Peyer's patch (tissue), 4 donors: ENCODE data around the gene PCDHA1. TPM values are rescaled to one million over a fixed set of nuclear protein-coding genes. Genes with fewer than 3 reads are reported as not detected.

Source experiments
- DNase-seq, 3 donors: peaks; one replicate each; pipeline ENCODE4 v3.0.0-alpha.2; 2017 to 2019
- H3K27ac ChIP-seq, 4 donors: fragments of 200-600 bp; sonication (generic); one replicate each; pipeline ENCODE4 v1.5.1; 2016 to 2019
- H3K27me3 ChIP-seq, 2 donors: fragments of 200-600 bp; sonication (generic); one replicate each; pipeline ENCODE4 v1.5.1; 2019
- H3K36me3 ChIP-seq, 3 donors: fragments of 200-600 bp; sonication (generic); one replicate each; pipeline ENCODE4 v1.5.1; 2016 to 2019
- H3K4me1 ChIP-seq, 4 donors: fragments of 200-600 bp; sonication (generic); one replicate each; pipeline ENCODE4 v1.5.1; 2016 to 2019
- H3K4me3 ChIP-seq, 4 donors: fragments of 200-600 bp; sonication (generic); 1 replicate in 3 of 4; 2 replicates in 1 of 4; pipeline ENCODE4 v1.5.1; 2016 to 2019; ENCODE audit warnings: mild to moderate bottlenecking in 1 of 4
- H3K9me3 ChIP-seq, 4 donors: fragments of 200-600 bp; sonication (generic); one replicate each; pipeline ENCODE4 v1.5.1; 2016 to 2019; ENCODE audit warnings: mild to moderate bottlenecking in 1 of 4
- POLR2A ChIP-seq, 2 donors: fragments of 450-650 bp; IDR thresholded peaks; one replicate each; pipeline ENCODE4 v1.5.1; 2017; ENCODE audit warnings: antibody characterized with exemption in 2 of 2, mild to moderate bottlenecking in 2 of 2, moderate library complexity in 2 of 2
- total RNA-seq, 4 donors: library from RNA; depleted of rRNA; stranded (reverse); fragments of >200 nt; gene quantifications; one replicate each; pipeline ENCODE4 v1.1.0, GENCODE V29; 2016
- TF ChIP-seq, protein P1 (sequence below), 6 experiments: fragments of 450-650 bp in 4 of 6; fragments of 200-600 bp in 2 of 6; sonication (generic) in 1 of 6; IDR thresholded peaks; one replicate each; pipeline ENCODE4 v1.5.1; 2017 to 2019; ENCODE audit warnings: antibody characterized with exemption in 6 of 6, mild to moderate bottlenecking in 3 of 6, moderate library complexity in 1 of 6

Gene PCDHA1
- total RNA-seq, 4 donors from 2014 or later: not detected

DNA sequence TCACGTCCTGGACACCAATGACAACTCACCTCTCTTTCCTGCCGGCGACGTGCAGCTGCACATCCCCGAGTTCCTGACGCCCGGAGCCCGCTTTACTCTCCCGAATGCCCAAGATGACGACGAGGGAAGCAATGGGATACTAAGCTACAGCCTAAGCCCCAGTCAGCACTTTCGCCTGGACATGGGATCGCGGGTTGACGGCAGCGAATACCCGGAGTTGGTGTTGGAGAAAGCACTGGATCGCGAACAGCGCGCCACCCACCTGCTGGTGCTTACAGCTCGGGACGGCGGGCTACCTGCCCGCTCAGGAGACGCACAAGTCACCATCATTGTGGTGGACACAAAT lies 141.3 kb downstream of the PCDHA1 start:
- H3K27me3 ChIP-seq: no peaks in the 10 kb centered on the region
- H3K9me3 ChIP-seq: peaks cover 0 to 4% (median 0%) of the 10 kb centered on the region in 4 donors
- H3K4me1 ChIP-seq: peaks cover 0 to 9% (median 0%) of the 10 kb centered on the region in 4 donors
- no peaks in the 10 kb centered on the region for H3K36me3 ChIP-seq
- peak overlapping the region; percentile 29 to 50 (median 37) for H3K4me3 ChIP-seq
- no peak for TF ChIP-seq POLR2A (IDR thresholded peaks at IDR 0.05)
- TF ChIP-seq, protein P1, sequence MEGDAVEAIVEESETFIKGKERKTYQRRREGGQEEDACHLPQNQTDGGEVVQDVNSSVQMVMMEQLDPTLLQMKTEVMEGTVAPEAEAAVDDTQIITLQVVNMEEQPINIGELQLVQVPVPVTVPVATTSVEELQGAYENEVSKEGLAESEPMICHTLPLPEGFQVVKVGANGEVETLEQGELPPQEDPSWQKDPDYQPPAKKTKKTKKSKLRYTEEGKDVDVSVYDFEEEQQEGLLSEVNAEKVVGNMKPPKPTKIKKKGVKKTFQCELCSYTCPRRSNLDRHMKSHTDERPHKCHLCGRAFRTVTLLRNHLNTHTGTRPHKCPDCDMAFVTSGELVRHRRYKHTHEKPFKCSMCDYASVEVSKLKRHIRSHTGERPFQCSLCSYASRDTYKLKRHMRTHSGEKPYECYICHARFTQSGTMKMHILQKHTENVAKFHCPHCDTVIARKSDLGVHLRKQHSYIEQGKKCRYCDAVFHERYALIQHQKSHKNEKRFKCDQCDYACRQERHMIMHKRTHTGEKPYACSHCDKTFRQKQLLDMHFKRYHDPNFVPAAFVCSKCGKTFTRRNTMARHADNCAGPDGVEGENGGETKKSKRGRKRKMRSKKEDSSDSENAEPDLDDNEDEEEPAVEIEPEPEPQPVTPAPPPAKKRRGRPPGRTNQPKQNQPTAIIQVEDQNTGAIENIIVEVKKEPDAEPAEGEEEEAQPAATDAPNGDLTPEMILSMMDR (IDR thresholded peaks at IDR 0.05): no peak
- H3K27ac ChIP-seq: peak overlapping the region in 1 of 4 donors; percentile 9
- no peak for DNase-seq

- H3K9me3 ChIP-seq: no peaks in the 10 kb centered on the region
Observed at GRCh38 chr5:140934964-140935606, 149.1 kb downstream of the PCDHA1 start.

DNA sequence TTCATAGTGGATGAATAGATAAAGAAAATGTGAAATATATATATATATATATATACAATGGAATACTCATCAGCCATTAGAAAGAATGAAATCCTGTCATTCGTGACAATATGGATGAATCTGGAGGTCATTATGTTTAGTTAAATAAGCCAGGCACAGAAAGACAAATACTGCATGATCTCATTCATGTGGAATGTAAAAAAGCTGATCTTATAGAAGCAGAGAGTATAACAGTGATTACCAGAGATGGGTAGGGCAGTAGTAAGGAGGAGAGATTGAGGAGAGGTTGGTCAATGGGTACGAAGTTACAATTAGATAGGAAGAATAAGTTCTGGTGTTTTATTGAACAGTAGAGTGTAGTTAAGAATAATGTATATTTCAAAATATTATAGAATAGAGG lies 160.6 kb downstream of the PCDHA1 start:
- H3K9me3 ChIP-seq: no peaks in the 10 kb centered on the region
- DNase-seq: no peak
- no peak for TF ChIP-seq POLR2A (IDR thresholded peaks at IDR 0.05)
- TF ChIP-seq, protein P1 (IDR thresholded peaks at IDR 0.05): no peak
- H3K27ac ChIP-seq: no peak overlapping the region
- no peak overlapping the region for H3K4me3 ChIP-seq
- H3K4me1 ChIP-seq: no peaks in the 10 kb centered on the region
- no peaks in the 10 kb centered on the region for H3K27me3 ChIP-seq
- no peaks in the 10 kb centered on the region for H3K36me3 ChIP-seq

More at GRCh38 chr5:140934964-140935606, 149.1 kb downstream of the PCDHA1 start:
- H3K36me3 ChIP-seq: no peaks in the 10 kb centered on the region
- no peaks in the 10 kb centered on the region for H3K27me3 ChIP-seq
- no peak for TF ChIP-seq POLR2A (IDR thresholded peaks at IDR 0.05)
- TF ChIP-seq, protein P1 (IDR thresholded peaks at IDR 0.05): no peak
- no peak for DNase-seq
- no peak overlapping the region for H3K27ac ChIP-seq
- H3K4me1 ChIP-seq: no peaks in the 10 kb centered on the region
- H3K4me3 ChIP-seq: no peak overlapping the region

DNA sequence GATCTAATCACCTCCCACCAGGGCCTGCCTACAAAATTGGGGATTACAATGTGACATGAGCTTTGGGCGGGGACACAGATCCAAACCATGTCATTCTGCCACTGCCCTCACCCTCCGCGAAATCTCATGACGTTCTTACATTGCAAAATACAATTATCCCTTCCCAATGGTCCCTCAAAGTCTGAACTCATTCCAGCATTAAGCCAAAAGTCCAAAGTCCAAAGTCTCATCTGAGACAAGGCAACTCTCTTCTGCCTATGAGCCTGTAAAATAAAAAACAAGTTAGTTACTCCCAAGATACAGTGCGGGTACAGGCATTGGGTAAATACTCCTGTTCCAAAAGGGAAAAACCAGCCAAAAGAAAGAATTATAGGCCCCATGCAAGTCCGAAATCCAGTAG lies 165.7 kb downstream of the PCDHA1 start:
- no peak for DNase-seq
- Histone ChIP-seq H3K4me3 (no peak overlapping the region), H3K27ac (no peak overlapping the region), H3K36me3 (no peaks in the 10 kb centered on the region), H3K27me3 (no peaks in the 10 kb centered on the region), H3K9me3 (no peaks in the 10 kb centered on the region), H3K4me1 (no peaks in the 10 kb centered on the region)
- TF ChIP-seq, protein P1 (IDR thresholded peaks at IDR 0.05): no peak
- TF ChIP-seq POLR2A (IDR thresholded peaks at IDR 0.05): no peak

DNA sequence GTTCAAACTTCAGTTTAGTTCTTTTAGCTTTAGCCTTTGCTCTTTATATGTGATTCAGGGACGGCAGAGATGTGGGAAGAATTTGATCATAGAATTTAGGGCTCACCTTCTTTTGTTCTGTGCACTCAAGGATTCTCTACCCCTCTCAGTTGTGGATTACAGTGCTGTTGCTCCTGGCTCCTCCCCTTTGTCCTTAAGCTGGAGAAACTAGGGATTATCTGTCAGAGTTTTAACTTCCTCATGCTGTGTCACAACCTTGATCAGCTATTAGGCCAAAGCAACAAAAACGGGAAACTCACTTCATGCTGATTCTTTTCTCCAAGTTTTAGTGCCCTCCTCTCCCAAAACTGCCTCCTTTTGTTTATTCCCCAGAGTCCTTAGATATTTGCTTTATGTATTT lies 167.3 kb downstream of the PCDHA1 start:
- Histone ChIP-seq H3K9me3 (no peaks in the 10 kb centered on the region), H3K4me1 (no peaks in the 10 kb centered on the region), H3K36me3 (no peaks in the 10 kb centered on the region), H3K4me3 (no peak overlapping the region), H3K27ac (no peak overlapping the region), H3K27me3 (no peaks in the 10 kb centered on the region)
- no peak for DNase-seq
- TF ChIP-seq, protein P1 (IDR thresholded peaks at IDR 0.05): no peak
- TF ChIP-seq POLR2A (IDR thresholded peaks at IDR 0.05): no peak

DNA sequence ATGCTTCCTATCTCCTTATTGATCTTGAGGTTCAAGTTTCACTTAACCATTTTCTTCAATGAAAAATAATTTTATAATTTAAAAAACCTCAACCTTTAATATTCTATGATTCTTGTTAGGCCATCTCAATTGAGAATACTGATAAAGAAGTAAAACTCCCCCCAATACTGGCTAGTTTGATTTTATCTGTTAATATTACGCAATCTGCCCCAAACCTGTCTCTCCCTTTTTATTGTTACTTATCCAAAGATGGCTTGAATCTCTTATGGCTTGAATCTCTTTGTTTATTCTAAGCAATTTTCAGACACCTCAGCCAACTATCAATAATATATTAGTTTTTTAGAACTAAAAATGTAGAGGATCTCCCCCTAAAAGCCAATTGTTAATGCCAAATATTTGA lies 176.2 kb downstream of the PCDHA1 start:
- no peak for DNase-seq
- H3K27ac ChIP-seq: no peak overlapping the region
- H3K27me3 ChIP-seq: no peaks in the 10 kb centered on the region
- no peak overlapping the region for H3K4me3 ChIP-seq
- H3K9me3 ChIP-seq: no peaks in the 10 kb centered on the region
- no peaks in the 10 kb centered on the region for H3K36me3 ChIP-seq
- TF ChIP-seq, protein P1 (IDR thresholded peaks at IDR 0.05): no peak
- H3K4me1 ChIP-seq: no peaks in the 10 kb centered on the region
